ENCODE results near the gene MDM1. TPM values are rescaled to one million over a fixed set of nuclear protein-coding genes. Genes with fewer than 3 reads are reported as not detected.

The MDM1 gene
- total RNA-seq, result 10 to 100 TPM; 20.0 to 22.2 TPM

DNA sequence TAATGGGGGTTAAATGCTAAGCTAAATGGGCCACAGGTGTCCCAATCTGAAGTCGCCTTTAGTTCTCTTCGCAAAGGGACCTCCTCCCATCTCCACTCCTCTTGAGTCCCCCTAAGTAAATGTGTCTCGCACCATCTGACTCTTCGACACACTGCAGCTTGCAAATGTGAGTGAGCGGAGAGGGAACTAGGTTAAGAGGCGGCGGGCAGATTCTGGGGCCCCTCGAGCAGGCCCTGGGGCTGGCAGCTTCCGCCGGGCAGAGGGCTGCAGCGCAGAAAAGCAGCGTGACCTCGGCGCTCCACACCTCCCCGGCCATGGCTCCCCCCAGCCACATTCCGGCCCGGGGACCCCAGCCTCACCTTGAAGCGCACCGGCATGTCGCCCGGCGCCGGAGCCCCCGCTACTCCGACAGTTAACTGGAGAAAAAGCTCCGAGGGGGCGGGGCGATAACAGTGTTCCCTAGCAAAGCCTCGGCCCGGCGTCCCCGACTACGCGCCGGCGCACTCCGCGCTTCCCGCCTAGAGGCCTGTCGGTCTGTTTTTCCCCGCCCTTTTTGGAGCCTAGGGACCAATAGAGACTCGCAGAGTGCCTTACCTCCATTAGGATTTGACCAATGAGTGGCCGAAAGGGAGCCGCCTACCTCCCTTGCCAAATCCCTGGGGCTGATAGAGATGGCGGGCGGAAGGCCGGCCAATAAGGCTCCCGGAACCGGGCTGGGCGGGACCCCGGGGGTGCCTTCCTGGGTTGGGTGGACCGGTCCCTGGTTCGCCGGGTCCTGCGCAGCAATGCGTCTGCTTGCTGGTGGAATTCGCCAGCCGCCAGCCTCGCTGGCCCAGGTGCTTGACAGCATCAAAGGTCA is at the start of gene MDM1:
TSS of gene MDM1 (minus strand) at position 494 of the 859 bp plus-strand sequence. CDS start at position 377, 117 bp downstream.
- DNase-seq, result peak; percentile 97
- Mint-ChIP-seq H3K4me1 (peaks cover 37% of the 10 kb centered on the region), H3K4me3 (peak within 1 kb of the TSS; percentile 89), H3K27me3 (no peaks in the 10 kb centered on the region), H3K27ac (peak within 1 kb of the TSS; percentile 76), H3K9me3 (no peaks in the 10 kb centered on the region), H3K36me3 (no peaks in the 10 kb centered on the region)

DNA sequence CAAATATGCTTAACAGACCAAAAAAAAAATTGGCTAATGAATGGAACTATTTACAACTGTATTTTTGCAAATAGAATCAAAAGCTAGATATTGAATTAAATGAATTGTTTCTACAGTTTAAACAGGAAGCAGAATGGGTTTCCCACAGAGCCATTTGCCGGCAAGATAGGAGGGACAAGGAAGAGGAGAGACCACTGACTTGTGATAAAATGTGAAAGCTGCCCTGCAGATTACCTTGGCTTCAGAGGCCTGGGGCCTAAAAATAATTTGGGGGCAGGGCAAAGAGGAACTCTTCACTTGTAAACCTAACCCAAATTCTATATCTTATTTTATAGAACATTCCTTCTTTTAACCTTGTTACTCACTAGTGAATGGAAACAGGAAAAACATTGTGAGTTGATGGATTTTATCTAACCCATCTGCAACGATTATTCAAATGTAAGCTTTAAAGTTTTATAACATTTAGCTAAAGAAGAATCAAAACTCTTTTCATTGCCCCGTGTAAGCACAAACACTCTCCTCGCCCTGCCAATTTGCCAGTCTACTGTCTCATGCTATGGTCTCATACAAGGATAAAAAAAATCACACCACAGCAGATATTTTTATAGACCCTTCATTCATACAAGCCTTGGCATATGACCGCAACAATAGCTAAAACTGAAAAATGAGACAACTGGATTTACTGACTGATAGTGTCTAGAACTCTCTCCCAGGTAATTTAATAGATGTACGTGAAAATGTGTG is 49.5 kb upstream of the MDM1 start:
- H3K4me3 Mint-ChIP-seq, result no peak overlapping the region
- peaks cover 11% of the 10 kb centered on the region for H3K36me3 Mint-ChIP-seq
- no peak overlapping the region for H3K27ac Mint-ChIP-seq
- H3K27me3 Mint-ChIP-seq, result no peaks in the 10 kb centered on the region
- no peak for DNase-seq
- peaks cover 15% of the 10 kb centered on the region for H3K4me1 Mint-ChIP-seq
- H3K9me3 Mint-ChIP-seq, result peaks cover 8% of the 10 kb centered on the region

- Mint-ChIP-seq H3K27ac (no peak overlapping the region), H3K4me1 (peaks cover 35% of the 10 kb centered on the region), H3K4me3 (no peak overlapping the region), H3K36me3 (peaks cover 8% of the 10 kb centered on the region), H3K9me3 (peaks cover 6% of the 10 kb centered on the region), H3K27me3 (no peaks in the 10 kb centered on the region)
- no peak for DNase-seq
These were observed 46.9 kb upstream of the MDM1 start for GRCh38 chr12:68378872-68379606.

- H3K27ac Mint-ChIP-seq, result no peak overlapping the region
- H3K9me3 Mint-ChIP-seq, result peaks cover 4% of the 10 kb centered on the region
- H3K36me3 Mint-ChIP-seq, result peaks cover 3% of the 10 kb centered on the region
- no peak overlapping the region for H3K4me3 Mint-ChIP-seq
- DNase-seq, result no peak
- peaks cover 41% of the 10 kb centered on the region for H3K4me1 Mint-ChIP-seq
- no peaks in the 10 kb centered on the region for H3K27me3 Mint-ChIP-seq
These were observed 45.7 kb upstream of the MDM1 start for GRCh38 chr12:68377881-68378280.

DNA sequence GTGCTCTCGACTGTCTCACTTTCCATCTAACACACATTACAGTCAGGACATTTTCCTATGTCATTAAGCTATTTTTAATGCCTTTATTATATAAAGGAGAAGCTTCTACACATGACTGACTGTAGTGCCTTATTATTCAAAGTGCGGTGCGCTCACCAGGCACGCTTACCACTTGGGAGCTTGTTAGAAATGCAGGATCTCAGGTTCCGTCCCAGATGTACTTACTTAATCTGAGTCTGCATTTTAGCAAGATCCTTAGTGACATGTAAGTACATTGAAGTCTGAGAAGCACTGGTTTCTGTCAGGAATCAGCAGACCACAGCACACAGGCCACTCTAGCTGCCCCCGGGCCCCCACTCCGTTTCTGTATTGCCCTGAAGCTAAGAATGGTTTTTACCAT is 44.7 kb upstream of the MDM1 start:
- H3K4me3 Mint-ChIP-seq, result no peak overlapping the region
- peaks cover 44% of the 10 kb centered on the region for H3K4me1 Mint-ChIP-seq
- H3K27ac Mint-ChIP-seq, result no peak overlapping the region
- H3K27me3 Mint-ChIP-seq, result no peaks in the 10 kb centered on the region
- no peak for DNase-seq
- H3K36me3 Mint-ChIP-seq, result peaks cover 4% of the 10 kb centered on the region
- H3K9me3 Mint-ChIP-seq, result peaks cover 2% of the 10 kb centered on the region

DNA sequence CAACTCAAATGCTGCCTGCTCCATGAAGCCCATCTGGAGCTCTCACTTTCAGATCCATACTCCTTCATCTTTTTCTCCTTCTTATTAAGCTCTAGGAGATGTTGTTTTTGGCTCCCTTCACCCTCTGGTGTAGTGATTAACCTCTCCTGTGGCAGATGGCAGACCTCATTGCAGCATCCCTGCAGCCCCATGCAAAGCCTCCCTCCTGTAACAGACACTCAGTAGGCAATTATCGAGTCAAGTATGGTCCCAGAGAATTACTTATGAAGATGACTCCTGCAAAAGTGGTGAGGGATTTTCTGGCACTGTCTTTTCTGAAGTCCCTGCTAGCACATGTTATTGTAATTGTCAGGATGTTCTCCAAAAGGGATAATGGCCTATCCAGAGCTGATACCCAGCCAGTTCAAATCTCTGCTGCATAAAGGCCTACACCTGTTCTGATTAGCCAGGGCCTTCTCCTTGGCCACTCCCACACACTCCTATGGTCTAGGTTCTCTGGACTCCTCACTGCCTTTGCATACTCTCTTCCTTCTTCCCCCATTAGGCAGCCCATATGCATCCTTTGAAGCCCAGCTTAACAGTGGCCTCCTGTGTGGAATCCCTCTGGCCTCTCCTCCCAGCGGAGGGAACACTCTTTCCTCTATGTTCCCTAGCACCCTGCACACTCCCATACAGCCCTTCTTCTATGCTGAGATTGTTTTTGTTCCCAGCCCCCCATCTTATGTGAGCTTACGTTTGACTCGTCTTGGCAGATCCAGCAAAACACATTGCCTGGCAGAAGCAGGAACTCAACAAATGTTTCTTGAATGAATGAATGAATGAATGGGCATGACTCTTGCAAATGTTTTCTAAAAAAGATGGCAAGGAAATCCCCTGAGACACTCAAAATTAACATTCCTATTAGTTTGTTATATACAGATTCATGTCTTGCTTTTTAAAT is 43.9 kb upstream of the MDM1 start:
- Mint-ChIP-seq H3K36me3 (peaks cover 4% of the 10 kb centered on the region), H3K27me3 (no peaks in the 10 kb centered on the region), H3K9me3 (peaks cover 2% of the 10 kb centered on the region), H3K4me1 (peaks cover 38% of the 10 kb centered on the region), H3K27ac (no peak overlapping the region), H3K4me3 (no peak overlapping the region)
- DNase-seq, result no peak

DNA sequence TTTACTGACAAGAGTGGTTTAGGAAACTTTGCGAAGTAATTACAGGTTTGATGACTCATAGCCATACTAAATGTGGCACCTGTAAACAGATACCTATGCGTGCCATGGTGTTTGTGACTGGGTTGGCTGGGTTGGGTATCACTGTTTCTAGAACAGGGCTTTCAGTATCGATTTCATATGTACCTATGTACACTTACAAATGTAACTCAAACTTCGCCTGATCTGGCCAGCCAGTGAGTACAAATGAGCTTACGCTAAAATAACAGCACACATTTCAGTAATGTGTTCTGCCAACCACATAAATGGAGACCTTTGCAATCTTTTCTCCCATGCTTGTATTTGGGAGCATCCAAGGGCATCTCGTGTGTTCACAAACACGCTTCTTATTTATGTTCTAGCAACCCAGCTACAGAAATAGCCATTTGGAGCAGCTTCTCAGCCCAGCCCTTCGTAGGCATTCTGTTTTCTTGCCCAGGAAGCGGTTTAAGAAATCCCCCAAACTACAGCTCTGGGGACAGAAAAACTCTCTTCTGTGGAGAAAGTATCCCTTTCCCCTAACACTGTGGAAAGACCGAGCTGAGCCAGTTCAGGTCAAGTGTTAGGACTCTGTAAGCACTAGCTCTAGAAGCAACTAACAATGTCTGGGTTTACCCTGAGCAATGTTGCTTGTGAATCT is 42.3 kb upstream of the MDM1 start:
- H3K4me3 Mint-ChIP-seq, result no peak overlapping the region
- DNase-seq, result peak; percentile 52
- H3K4me1 Mint-ChIP-seq, result peaks cover 45% of the 10 kb centered on the region
- H3K27me3 Mint-ChIP-seq, result no peaks in the 10 kb centered on the region
- H3K27ac Mint-ChIP-seq, result peak overlapping the region; percentile 78
- peaks cover 4% of the 10 kb centered on the region for H3K36me3 Mint-ChIP-seq
- peaks cover 2% of the 10 kb centered on the region for H3K9me3 Mint-ChIP-seq

GRCh38 chr12:68370667-68371066 is 38.5 kb upstream of the MDM1 start:
- no peak for DNase-seq
- Mint-ChIP-seq H3K27me3 (no peaks in the 10 kb centered on the region), H3K4me3 (no peak overlapping the region), H3K27ac (no peak overlapping the region), H3K4me1 (peaks cover 61% of the 10 kb centered on the region), H3K36me3 (peaks cover 4% of the 10 kb centered on the region), H3K9me3 (peaks cover 2% of the 10 kb centered on the region)

GRCh38 chr12:68370006-68370590 is 37.9 kb upstream of the MDM1 start:
- H3K36me3 Mint-ChIP-seq, result peaks cover 4% of the 10 kb centered on the region
- no peaks in the 10 kb centered on the region for H3K27me3 Mint-ChIP-seq
- no peak overlapping the region for H3K4me3 Mint-ChIP-seq
- no peak overlapping the region for H3K27ac Mint-ChIP-seq
- DNase-seq, result no peak
- H3K9me3 Mint-ChIP-seq, result peaks cover 2% of the 10 kb centered on the region
- H3K4me1 Mint-ChIP-seq, result peaks cover 60% of the 10 kb centered on the region

DNA sequence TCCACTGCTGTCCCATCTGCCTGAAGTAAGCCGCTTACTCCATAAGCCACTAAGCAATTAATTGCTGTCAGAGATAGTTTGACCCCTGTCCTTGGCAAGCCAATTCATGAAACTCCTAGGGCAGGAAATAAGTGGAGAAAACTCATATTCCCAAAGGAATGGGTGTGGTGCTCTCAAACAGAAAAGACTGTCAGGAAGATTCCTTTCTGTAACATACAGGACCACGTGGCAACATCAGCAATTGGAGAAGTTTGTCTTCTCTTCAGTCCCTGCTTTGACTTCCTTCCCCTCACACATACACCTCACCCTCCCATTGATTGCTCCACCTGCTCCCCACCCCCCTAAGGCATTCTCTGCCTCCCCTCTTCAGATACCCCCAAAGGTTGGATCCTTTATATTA is 36.2 kb upstream of the MDM1 start:
- Mint-ChIP-seq H3K27ac (no peak overlapping the region), H3K9me3 (peaks cover 2% of the 10 kb centered on the region), H3K4me1 (peaks cover 60% of the 10 kb centered on the region), H3K4me3 (no peak overlapping the region), H3K27me3 (no peaks in the 10 kb centered on the region), H3K36me3 (peaks cover 4% of the 10 kb centered on the region)
- DNase-seq, result no peak

GRCh38 chr12:68367903-68368302 is 35.7 kb upstream of the MDM1 start:
- DNase-seq, result no peak
- Mint-ChIP-seq H3K27ac (no peak overlapping the region), H3K36me3 (peaks cover under 1% of the 10 kb centered on the region)

GRCh38 chr12:68367116-68367515 is 35.0 kb upstream of the MDM1 start:
- Mint-ChIP-seq H3K9me3 (no peaks in the 10 kb centered on the region), H3K4me1 (peaks cover 56% of the 10 kb centered on the region), H3K36me3 (no peaks in the 10 kb centered on the region), H3K4me3 (no peak overlapping the region), H3K27ac (no peak overlapping the region), H3K27me3 (no peaks in the 10 kb centered on the region)
- DNase-seq, result no peak

More at GRCh38 chr12:68367903-68368302, 35.7 kb upstream of the MDM1 start:
- peaks cover 58% of the 10 kb centered on the region for H3K4me1 Mint-ChIP-seq
- no peaks in the 10 kb centered on the region for H3K27me3 Mint-ChIP-seq
- H3K9me3 Mint-ChIP-seq, result no peaks in the 10 kb centered on the region
- H3K4me3 Mint-ChIP-seq, result no peak overlapping the region

- Mint-ChIP-seq H3K27me3 (no peaks in the 10 kb centered on the region), H3K27ac (peak overlapping the region; percentile 92), H3K9me3 (no peaks in the 10 kb centered on the region), H3K4me3 (peak overlapping the region; percentile 80), H3K4me1 (peaks cover 53% of the 10 kb centered on the region), H3K36me3 (no peaks in the 10 kb centered on the region)
- DNase-seq, result peak; percentile 86
These were observed 32.9 kb upstream of the MDM1 start for GRCh38 chr12:68364893-68365725.

All from activated naive CD8-positive, alpha-beta T cell treated with anti-CD3 and anti-CD28 coated beads for 36 hours (primary cell).